Left ventricle myocardium superior (tissue), 1 donor: Measurements from ENCODE around the gene DDAH1. TPM values are rescaled to one million over a fixed set of nuclear protein-coding genes. Genes with fewer than 3 reads are reported as not detected.
"Not testable (repeated sequence)": the region's sequence is repeated elsewhere in the genome, so short reads cannot be mapped to it uniquely, and the experiment has no call there.

Experiments used
- ATAC-seq: fragments of 200-7000 bp; cut with Tn5 transposase; one replicate; pipeline ENCODE4 v1.9.1; 2020; ENCODE audit warnings: mild to moderate bottlenecking, moderate library complexity
- DNase-seq: peaks from one replicate; pipeline ENCODE4 v3.0.0-alpha.2; 2020
- intact Hi-C: fragments of 100-400 bp; cut with micrococcal nuclease; formaldehyde crosslinking; loops from one replicate; pipeline ENCODE4 v1.11.0; 2022
- total RNA-seq: library from RNA; stranded (reverse); fragmentation: NEBNext Ultra II Directional; extraction: Animal tissue kit (Norgen Biotek cat#: 25700); gene quantifications from one replicate; pipeline ENCODE4 v1.2.1, GENCODE V29; 2021
- donor health status: DM: no; HTN: yes; CAD: no; lungs with severe emphysema.

DDAH1 gene
- total RNA-seq, 1 donor from 2014 or later, result 4.1 TPM

DNA sequence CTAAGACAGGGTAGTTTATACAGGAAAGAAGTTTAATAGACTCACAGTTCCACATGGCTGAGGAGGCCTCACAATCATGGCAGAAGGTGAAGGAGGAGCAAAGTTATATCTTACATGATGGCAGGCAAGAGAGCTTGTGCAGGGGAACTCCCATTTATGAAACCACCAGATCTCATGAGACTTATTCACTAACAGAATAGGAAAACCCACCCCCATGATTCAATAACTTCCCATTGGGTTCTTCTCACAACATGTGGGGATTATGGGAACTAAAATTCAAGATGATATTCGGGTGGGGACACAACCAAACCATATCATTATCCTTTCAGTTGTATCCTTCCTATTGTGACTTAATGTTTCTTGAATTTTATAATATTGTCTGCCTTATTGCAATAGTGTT, 13.4 kb upstream of the DDAH1 start:
- DNase-seq, result no peak
- ATAC-seq, result no peak
- intact Hi-C loops, result no loop called here

DNA sequence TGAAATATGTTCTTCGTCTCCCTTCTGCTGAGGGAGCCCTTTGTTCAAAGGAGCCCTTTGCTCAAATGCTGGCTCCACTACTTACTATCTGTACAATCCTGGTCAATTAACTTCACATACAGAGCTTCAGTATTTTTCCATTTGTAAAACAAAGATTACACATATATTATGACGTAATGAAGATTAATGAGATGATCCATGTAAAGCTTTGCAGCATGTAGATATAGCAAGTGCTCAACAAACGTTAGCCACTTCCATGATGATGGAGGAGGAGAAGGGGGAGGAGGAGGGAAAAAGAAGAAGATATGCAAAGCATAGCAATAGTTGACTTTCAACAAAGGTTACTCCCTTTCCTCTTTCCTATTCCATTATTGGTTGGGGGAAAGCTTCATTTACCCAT, 10.1 kb upstream of the DDAH1 start:
- ATAC-seq, result no peak
- intact Hi-C loops, result no loop called here

DNA sequence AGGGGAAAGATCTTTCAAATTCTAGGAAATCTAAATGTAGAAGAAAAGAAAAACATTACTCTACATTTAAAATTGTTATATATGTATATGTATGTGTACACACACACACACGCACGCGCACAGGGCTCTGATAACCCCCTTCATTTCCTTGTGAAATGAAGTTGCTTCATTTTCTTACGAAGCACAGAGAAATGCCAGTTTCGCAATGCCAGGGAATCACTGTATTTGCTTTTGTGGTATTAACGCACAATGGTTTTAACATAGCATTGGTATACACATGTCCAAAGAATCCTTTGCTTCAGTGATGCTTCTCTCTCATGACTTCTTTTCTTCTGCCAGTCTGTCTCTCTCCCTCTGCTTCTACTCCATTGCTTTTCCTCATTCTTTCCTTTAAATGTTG, 8.4 kb upstream of the DDAH1 start:
- ATAC-seq (no peak), DNase-seq (no peak)
- intact Hi-C loops, result no loop called here

More for the DNA sequence above, 10.1 kb upstream of the DDAH1 start:
- no peak for DNase-seq

DNA sequence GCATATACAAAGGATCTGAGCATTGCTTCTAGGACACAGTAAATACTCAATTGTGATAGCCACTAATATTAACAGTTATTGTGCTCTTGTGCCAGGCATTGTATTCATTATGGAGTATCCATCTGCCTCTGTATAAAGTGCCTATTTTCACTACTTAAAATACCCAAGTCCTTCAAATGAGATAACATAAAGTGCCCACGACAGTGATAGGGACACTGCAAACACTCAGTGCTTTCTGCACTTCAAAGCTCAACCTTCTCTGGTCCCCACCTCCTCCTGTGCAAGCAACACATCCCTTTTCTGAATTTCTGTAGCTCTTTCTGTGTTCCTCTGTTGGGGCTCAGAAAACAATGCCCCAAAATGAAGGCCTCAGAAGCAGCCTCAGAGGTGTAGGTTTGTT, 6.6 kb upstream of the DDAH1 start:
- intact Hi-C loops, result no loop called here
- no peak for DNase-seq
- ATAC-seq, result peak; percentile 71

DNA sequence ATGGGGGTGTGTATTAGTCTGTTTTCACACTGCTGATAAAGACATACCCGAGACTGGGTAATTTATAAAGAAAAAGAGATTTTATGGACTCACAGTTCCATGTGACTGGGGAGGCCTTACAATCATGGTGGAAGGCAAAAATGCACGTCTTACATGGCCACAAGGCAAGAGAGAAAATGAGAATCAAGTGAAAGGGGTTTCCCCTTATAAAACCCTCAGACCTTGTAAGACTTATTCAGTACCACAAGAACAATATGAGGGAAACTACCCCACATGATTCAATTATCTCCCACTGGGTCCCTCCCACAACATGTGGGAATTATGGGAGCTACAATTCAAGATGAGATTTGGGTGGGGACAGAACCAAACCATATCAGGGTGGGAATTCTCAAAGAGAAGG, 5.2 kb upstream of the DDAH1 start:
- DNase-seq, ATAC-seq, intact Hi-C loops: not testable (repeated sequence)

DNA sequence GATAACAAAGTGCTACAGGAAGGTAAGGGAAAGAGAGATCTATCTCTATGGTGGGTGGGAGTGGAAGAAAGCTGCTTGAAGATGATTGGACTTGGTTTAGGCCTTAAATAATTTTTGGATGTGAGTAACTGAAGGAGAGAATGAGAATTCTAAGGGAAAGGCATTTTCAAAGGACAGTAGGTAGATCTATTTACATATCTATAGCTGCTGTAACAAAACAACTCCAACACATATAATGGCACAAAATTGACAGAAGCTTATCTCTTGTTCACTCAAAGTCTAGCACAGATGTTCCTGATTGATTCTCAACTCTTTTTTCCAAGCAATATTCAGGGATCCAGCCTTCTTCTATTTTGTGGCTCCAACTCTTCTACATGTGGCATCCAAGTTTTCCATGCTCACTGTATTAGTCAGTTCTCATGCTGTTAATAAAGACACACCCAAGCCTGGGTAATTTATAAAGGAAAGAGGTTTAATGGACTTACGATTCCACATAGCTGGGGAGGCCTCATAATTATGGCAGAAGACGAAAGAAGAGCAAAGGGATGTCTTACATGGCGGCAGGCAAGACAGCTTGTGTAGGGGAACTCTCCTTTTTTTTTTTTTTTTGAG, 3.1 kb upstream of the DDAH1 start:
- intact Hi-C loops, result no loop called here
- DNase-seq, result no peak
- ATAC-seq, result no peak

DNA sequence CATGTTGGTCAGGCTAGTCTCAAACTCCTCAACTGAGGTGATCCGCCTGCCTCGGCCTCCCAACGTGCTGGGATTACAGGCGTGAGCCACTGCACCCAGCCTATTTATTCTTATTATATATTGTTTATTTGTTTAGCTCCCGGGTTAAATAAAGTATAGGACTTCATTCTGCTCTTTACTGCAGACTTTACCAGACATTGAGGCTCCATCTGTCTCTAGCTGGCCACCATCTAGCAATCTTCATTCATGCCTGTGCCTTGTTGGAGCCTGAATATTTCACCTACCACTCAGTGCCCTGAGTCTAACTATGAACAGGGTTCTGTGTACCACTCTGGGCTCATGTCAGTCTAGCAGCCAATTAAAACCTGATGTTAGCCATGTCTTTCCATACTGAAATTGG, 2.1 kb upstream of the DDAH1 start:
- DNase-seq (no peak), ATAC-seq (no peak)
- intact Hi-C loops, result no loop called here

DNA sequence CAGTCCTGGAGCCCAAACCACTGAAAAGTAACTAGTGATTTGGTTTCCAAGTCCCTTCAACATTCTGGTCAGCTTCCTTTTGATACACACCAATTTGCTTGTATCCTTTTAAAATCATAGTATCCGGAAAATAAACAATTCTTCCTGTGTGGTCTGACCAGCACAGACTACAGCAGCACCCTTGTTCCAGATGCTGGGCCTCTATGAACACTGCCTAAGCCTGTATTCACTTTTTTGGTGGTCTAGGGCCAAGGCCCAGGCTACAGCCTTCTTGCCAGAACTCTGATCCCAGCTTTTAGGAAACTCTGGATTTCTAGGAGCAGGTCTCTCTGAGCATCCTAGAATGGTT, 801 bp upstream of the DDAH1 start:
- DNase-seq (no peak), ATAC-seq (no peak)
- intact Hi-C loops, result no loop called here

DNA sequence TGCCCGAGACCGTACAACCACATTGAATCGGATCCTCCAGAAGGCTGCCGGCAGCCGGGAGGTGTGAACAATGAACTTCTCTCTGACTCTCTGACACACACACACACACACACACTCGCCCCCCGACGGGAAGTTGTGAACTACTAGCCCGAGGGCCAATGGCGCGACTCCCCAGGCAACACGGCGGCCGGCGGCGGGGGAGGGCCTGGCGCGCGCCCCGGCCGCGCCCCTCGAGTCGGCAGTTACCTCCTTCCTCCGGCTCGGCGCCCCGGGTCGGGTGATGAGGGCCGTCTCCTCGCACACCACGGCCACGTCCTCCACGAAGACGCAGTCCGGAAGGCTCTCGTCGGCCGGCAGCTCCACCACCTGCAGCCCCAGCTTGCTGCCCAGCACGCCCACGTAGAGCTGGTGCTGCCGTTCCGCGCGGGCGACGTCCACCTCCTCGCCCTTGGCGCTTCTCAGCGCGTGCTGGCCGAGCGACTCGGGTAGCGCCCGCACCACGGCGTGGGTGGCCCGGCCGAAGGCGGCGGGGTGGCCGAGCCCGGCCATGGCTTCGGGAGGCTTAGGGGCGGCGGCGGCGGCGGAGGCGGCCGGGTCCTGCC, 361 bp downstream of the DDAH1 start:
- peak; percentile 87 for ATAC-seq
- intact Hi-C loops, result no loop called here
- peak; percentile 78 for DNase-seq

DNA sequence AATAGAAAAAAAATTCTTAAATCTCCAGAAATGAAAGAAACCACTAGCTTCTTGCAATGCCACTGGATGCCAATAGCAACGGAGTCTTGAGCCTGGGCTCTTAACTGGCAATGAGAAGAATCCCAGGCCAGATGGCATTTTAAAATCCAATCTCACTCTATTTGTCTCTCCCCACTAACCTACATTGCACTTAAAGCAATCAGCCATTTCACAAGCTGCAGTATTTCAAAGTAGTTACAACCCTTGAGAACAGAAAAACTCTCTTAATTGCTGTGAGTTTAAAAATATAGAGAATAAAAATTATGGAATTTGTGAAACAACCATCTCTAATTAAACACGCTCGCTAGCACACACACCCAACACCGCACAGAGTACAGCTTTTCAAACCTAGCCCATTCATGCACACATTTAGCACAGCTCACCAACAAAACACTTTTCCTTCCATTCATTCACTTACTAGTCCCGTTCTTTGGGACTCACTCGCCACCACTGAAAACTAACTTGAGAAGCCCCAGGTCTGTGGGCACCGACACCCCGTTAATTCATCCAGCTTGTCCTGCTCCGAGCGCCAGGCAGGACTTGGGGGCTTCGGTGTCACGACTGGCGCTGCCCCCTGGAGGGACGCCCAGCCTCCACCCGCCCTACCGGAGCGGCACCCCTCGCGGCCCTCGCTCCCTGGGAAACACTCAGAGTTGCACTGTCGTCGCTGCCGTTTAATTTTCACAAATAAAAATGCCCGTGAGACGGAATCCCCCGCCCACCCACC, 1.0 kb downstream of the DDAH1 start:
- peak; percentile 12 for ATAC-seq

DNA sequence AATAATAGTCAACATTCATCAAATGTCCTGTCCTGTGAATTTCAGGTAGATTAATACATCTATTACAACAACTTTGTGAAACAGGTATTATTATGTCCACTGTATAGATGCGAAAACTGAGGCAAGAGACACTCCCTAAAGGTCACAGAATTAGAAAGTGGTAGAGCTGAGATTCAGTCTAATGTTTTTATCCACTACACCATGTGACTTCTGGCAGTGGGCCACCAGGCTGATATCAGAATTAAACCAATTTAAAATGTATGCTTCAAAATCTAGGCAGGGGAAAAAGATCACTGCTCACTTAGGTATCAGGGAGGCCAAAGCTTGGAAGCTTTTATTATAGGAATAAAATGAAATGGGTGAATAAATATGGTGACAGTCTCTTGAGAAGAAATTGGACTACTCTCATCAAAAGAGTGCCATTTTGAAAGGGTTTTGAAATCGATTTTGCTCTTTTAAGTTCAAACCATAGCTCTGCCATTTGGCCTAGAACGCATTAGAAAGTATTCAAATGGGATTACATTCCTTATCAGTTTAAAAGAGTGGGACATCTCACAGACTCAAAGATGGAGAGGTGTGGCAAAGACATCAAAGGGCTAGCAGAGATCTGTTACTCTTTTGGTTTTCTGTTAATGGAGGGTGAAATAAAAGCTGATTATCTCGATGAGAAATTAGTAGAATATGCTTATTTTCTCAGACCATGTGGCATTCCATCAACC, 1.9 kb downstream of the DDAH1 start:
- no peak for ATAC-seq
- intact Hi-C loops, result no loop called here
- DNase-seq, result no peak

More for the DNA sequence above, 1.0 kb downstream of the DDAH1 start:
- no peak for DNase-seq
- intact Hi-C loops, result no loop called here

DNA sequence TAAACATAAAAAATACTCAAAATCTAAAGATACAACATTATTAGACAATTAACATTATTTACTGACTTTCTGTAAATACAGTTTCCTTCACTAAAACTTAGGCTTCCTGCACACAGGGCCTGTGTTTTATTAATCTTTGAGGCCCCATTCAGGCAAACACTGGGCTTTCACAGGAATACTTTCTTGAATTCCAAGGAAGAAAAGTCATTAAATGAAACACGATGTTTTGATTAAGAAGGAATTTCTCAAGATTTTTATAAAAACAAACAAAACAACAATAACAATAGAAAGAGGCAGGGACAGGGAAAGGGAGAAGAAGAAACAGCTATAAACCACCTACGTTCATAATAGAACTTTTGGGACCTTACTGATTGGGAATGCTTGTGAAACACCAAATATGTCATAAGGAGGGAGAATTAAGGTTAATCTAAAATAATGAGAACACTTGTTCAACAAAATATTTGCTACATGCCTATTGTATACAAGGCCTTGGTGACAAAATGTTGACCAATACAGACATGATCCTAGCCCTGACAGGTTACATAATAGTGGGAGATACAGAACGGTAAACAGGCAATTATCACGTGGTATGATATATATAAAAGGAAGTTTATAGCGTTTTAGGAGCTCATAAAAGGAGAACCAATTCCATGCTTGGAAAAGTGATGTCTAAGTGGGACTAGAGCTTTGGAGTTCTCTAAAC, 3.6 kb downstream of the DDAH1 start:
- DNase-seq, result no peak
- no peak for ATAC-seq
- intact Hi-C loops, result no loop called here

DNA sequence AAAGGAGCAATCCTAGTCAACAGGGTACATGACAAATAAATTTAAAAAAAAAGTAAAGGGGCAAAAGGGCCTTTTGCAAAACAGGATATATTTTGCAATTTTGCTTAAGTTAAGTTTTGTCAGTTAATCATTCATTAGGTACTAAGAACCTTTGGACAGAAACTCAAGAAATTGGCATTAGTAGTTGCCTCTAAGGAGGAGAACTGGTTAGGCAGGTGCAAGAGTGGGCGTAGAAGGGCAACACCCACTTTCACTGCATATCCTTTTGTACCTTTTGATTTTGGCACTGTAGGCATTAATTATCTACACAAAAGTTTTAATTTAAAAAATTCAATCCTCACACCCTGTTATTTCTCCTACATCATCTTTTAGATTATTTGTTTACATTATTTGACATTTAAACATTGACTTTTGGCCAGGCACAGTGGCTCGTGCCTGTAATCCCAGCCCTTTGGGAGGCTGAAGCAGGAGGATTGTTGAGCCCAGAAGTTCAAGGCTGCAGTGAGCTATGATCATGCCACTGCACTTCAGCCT, 4.3 kb downstream of the DDAH1 start:
- intact Hi-C loops, result no loop called here

DNA sequence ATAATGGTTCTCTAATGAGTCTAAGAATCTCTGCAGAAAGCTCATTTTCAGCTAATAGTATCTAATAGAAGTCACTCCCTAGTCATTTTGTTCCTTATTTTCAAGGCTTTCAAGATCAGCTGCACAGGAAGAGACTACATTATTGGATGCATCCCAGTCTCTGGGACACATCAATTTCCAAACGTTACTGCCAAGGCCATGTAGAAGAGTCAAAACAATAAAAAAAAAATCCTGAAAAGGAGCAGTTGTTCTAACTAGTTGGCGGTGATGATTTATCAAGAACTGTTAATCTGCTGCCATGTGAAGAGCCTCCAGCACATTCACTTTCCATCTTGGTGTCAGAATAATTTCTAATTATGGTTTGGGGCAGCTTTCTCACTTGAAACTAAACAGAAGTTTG, 5.7 kb downstream of the DDAH1 start:
- ATAC-seq (peak; percentile 49), DNase-seq (no peak)
- intact Hi-C loops, result no loop called here

More for the DNA sequence above, 4.3 kb downstream of the DDAH1 start:
- DNase-seq (no peak), ATAC-seq (no peak)

DNA sequence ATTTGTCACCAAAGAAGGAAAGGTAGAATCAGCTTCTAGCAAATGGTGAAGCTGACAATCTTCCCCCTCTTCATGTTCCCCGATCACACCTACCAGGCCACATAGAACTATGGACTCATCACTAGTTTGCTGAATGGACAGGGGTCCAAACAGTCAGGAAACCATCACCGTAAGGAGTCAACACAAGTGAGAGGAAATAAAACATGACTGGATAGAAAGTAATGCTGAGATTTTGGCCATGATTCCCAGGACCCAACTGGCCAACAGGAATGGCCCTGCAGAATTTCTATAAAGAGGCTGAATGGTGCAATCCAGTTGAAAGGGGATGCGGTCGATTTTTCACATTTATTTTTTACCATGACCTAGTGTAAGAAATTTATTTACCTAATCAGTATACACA, 10.7 kb downstream of the DDAH1 start:
- intact Hi-C loops, result no loop called here
- no peak for DNase-seq
- no peak for ATAC-seq

DNA sequence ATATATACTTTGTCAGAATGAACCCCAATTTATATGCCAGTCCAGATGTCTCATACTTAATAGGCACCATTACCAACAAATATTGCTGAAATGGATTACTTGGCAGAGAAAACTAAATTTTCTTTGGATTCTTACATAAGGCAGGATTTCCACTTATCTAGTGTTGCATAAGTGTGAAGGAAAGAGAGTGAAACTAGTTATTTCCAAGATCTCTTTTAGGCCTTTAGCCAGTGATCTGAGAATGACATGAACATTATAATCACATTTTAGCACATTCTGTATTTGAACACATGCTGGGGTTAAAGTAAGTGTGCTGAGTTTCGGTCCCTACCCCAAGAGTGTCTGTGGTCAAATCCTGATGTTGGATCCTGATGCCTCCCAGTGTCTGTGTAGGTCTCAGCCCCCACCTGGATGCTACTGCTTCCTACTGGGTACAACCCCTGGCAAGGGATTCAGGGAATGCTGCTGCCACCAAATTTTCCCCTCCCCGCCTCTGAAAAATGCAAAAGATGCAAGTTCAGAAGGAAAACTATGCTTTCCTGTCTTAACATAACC, 11.2 kb downstream of the DDAH1 start:
- intact Hi-C loops, result no loop called here
- DNase-seq (no peak), ATAC-seq (peak; percentile 74)

DNA sequence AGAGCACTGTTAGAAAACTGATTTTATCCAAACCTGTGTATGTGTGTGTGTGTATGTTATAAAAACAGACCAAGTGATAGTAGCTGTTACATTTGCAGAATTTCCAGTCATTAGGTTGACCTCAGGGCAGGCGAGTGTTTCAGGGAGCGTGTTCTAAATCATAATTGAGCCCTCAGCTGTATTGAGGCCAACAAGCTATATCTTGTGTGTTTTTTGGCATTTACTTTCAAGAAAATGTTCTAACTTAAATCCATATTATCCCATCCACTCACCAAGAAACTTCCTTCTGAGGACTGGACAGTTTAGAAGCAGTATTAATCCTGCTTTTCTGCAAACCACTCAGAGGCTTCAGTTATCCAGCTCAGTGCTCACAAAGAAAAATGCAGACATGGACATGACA, 12.0 kb downstream of the DDAH1 start:
- ATAC-seq (no peak), DNase-seq (no peak)
- intact Hi-C loops, result no loop called here

DNA sequence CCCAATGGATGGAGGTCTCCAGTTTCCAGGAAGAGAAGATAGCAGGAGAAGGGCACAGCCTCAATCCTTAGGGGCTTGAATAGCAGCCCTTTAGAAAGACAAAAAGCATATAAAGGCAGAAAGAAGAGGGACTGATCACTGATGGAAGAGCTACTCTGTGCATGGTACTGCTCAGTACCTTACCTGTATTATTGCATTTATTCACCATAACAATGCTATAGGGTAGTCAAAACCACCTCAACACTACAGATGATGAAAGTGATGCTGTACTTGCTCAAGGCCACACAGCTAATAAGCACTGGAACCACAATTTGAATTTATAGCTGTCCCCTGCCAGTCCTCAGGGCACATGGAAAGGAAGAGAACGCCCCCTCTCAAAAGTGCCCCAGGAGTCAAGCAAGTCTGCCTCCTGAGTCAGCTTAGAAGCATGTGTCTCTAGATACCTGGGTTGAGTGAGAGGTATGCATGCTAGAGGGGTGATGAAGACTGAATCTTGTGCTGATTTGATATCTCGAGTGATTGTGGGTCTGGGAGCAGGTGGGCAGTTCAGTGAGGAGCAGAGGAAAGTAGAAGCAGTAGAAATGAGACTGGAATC, 13.6 kb downstream of the DDAH1 start:
- intact Hi-C loops, result no loop called here
- ATAC-seq (no peak), DNase-seq (no peak)

DNA sequence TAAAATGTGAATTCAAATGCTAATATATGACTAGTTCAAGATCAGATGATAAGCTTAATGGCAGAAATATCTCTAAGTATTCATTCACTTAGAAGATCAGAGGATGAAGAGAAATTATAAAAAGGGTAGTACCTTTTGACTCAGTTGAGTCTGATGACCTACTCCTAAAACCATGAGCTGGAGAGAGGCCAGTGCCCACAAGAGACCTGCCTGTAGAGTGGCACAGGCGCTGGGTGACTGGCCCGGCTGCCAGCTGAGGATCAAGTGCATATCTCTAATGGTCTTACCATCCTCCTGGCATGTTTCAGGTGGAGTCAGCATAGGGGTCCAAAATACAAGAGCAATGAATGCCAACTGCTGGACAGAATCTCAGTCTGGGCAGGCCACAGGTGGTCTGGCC, 14.1 kb downstream of the DDAH1 start:
- ATAC-seq, result no peak
- DNase-seq, result no peak
- intact Hi-C loops, result no loop called here
